HG03521 (cell line): ENCODE measurements around the gene CSGALNACT2.

Experiments
- ATAC-seq: cut with Tn5 transposase; IDR thresholded peaks from one replicate; pipeline ENCODE4 v1.9.1; 2021; ENCODE audit warnings: mild to moderate bottlenecking, moderate library complexity; ENCODE audit not compliant: unreplicated experiment

The CSGALNACT2 gene

DNA sequence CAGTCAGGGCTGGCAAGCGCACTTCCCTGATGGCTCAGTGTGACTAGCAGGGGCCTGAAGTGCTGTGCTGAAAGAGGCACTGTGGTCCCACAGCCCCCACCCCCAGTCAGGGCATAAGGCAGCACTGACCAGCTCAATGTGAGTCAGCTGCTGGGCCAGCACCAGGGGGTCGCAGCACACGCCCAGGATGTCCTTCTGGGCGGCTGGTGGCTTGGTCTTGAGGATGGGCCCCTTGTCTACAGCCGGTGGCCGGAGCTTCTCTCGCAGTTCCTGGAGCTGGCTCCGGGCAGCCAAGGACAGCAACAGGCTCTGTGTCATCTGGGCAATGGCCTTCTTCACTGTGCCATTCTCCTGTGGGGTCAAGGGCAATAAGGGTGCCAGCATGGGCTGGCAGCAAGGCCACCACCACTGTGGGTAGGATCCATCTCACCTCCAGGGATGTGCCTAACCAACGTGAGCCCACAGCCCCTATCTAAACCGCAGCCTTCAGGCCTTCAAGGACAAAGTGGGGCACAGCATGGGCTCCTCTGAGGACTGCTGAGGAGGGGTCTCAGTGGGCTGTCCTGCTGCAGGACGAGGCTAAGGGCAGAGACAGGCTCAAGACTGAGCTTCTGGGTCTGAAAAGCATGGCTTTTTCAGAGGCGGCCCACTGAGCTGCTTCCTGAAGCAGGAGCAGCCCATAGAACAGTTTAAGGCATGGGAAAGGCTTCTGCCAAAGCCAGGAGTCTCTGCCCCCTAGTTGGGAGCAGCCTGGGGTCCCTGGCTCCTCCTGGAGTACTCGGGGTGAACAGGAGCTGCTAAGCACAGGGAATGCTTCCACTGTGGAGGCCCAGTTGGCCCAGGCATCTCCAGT is 62.5 kb downstream of the CSGALNACT2 start:
- ATAC-seq: no peak

DNA sequence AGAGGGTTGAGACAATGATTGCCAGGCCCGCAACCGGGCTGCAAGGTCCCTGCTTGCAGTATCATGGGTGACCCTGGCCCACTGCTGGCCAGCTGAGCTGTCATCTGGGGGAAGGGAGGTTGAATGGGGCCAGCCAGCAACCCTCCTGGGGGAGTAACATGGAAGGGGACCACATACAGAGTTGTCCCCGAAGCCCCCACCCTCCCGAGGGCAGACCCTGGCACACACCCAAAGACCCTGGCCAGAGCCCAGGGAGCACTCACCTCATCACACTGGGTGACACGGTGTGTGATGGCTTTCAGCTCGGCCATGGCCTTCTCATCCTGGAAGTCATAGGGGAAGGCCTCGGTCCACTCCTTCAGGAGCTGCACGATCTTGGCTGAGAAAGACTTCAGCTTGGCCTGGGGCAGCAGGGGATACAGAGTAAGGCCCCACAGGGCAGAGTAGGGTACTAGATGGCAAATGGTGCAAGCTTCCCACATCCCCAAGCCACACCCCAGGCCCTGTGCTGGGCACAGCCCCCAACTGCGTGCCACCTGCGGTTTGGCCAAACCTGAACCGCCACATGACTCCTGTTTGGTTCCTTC is 63.4 kb downstream of the CSGALNACT2 start:
- no peak for ATAC-seq

DNA sequence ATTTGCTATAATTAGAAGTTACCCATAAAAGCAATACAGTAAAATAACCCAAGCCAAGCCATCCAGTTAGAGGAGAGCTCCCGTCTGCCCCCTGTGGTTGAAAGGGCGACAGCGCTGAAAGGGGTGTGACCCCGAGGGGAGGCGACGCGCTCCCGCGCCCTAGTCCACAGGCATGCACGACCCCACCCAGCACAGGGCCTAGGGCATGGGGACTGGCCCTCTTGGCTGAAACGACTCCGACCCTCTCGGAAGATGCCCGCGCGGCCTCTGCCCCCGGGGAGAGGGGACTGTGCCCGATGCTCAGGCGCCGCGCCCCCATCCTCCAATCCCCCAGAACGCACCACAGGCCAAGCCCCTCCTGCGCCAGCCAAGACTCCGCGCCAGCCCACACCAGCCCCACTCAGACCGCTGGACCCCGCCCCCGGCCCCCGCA is 64.0 kb downstream of the CSGALNACT2 start:
- ATAC-seq: peak; percentile 50

DNA sequence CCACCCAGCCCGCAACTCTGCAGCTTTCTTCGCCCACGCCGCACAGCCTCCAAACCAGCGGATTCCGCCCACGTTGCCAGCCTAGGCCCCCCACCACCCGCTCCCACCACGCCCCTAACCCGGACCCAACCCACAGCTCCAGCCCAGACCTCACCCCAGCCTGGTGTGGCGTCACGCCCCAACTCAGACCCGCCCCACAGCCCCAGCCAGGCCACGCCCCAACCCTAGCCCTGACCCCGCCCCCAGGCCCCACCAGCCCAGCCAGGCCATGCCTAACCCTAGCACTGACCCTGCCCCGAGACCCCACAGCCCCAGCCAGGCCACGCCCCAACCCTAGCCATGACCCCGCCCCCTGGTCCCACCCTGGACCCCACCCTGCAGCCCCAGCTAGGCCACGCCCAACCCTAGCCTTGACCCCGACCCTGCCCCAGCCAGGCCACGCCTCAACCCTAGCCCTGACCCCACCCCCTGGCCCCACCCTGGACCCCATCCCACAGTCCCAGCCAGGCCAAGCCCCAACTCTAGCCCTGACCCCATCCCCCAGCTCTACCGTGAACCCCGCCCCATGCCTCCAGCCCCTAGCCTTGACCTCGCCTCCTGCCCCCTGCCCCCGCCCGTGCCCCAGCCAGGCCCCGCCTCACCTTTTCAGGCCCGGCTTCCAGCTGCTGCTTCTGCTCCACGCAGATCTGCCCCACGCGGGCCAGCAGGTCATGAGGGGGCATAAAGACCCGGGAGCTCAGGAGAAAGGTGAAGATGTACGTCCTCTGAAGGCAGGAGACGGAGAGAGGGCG is 64.6 kb downstream of the CSGALNACT2 start:
- ATAC-seq: peak; percentile 25

DNA sequence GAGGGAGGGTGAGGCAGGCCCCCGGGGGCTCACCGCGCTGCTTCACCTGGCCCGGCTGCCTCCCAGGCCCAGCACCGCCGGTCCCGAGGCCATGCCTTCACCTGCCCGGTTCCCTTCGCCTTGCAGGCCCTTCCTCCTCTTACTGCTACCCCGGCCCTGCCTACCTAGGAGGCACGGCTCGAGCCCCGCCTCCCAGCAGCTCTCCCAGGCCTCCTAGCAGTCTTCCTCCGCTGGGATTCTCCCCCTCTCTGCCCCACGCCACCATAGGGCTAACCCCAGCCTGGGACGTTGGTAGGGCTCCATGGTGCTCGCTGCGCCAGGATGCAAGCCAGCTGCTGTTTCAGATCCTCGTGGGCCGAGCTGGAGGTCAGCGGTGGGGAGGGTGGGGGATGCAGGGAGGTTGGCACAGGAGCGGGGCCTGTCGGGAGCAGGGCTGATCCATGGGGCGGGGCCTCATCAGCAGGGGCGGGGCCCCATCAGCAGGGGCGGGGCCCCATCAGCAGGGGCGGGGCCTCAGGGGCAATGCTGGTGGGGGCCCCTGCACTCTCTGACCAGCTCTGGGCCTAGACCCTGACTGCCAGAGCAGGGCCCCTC is 65.3 kb downstream of the CSGALNACT2 start:
- ATAC-seq: no peak

DNA sequence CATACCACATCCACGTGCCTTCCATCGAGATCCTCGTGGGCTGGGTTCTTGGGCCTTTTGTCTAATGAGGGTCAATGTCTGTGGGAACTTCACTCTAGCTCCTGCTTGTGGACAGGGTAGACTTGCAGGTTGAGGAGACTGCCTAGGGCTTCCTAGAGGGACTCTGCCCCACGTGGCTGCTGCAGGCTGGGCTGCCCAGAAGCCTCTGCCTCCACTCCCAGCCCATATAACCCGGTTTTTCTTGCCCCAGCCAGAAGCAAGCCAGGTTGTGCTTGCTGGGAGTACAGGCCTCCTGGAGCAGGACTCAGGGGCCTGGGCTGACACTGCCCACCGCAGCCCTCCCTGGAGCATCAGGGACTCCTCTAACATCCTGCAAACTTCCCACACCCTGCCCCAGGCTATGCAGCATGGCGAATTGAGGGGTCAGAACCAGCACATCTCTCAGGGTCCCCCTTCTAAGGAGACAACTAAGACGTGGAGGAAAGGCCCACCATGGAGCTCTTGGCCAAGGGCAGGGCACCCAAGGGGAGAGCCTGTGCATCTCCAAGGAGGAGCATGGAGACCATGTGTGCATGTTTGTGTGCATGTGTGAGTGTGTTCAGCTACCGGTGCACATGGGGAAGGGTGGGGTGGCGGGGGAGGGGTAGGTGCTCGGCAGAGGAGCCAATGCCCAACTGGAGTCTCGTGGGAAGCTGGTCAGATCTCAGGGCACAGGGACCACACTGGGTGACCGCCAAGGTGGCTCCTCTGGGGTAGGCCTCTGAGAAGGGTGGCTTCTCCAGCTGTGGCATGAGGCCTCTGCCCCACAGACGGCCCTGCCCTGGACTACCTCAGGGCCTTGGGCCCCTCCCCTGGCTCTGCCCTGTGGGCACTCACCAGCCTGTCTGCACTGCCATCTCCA is 66.0 kb downstream of the CSGALNACT2 start:
- ATAC-seq: no peak

DNA sequence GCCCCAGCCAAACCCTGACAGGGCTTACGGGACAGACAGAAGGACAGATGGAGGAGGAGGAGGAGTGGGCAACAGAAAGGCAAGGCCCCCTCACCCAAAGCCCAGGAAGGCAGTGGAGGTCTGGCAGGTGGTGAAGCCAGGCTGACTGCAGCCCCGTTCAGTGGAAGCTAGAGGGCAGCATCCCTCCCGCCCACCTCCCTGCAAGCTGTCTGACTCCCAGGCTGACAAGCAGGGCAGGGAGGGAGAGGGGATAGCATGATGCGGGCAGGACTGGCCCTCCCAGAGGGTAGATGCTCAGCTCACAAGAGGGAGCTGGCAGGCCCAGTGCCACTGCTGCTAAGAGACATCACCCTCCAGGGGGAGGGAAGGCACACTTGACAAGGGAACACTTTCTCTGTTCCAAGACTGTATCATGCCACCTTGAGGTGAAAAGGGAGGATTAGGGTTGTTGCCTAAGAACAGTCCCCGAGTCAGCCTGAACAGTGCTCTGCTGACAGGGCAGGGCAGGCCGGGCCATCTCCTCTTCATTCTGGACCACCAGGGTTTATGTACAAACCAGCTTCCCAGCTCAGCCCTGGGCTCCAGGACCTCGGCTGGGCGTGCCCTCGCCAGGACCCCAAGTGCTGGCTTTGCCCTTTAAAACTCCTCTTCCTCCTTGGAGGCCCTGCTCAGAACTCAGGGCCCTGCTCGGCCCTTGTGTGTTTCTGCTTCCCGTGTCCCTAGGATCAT is 66.9 kb downstream of the CSGALNACT2 start:
- ATAC-seq: peak; percentile 50

DNA sequence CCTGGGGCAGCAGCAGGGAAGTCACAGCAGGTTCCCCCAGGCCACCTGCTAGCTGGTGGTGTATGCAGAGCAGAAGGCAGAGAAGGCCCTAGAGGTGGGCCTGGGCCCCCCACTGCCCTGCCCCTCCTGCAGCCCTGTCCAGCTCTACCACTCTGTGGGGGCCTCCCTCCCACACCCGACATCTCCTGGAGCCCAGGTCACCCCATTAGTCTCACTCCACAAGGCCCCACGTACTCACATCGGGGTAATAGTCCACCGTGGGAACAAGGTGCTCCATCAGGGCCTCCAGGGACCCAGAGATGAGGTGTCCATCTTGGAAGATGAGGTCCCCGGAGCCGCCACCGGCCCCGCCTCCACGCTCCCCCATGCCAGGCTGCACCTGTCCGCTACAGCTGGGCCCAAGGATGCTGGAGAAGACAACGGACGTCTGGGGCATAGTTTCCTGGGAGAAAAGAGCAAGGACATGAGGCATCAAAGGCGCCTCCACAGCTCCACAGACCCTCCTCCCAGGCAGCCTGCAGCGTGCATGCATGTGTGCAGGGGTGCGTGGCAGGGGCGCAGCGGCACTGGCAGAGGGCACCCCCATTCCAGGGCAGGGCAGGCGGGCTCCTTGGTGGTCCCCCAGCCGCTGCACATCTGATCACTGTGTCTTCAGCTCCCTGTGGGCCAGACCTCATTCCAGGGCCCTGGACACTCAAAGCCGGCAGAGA is 67.6 kb downstream of the CSGALNACT2 start:
- ATAC-seq: no peak

DNA sequence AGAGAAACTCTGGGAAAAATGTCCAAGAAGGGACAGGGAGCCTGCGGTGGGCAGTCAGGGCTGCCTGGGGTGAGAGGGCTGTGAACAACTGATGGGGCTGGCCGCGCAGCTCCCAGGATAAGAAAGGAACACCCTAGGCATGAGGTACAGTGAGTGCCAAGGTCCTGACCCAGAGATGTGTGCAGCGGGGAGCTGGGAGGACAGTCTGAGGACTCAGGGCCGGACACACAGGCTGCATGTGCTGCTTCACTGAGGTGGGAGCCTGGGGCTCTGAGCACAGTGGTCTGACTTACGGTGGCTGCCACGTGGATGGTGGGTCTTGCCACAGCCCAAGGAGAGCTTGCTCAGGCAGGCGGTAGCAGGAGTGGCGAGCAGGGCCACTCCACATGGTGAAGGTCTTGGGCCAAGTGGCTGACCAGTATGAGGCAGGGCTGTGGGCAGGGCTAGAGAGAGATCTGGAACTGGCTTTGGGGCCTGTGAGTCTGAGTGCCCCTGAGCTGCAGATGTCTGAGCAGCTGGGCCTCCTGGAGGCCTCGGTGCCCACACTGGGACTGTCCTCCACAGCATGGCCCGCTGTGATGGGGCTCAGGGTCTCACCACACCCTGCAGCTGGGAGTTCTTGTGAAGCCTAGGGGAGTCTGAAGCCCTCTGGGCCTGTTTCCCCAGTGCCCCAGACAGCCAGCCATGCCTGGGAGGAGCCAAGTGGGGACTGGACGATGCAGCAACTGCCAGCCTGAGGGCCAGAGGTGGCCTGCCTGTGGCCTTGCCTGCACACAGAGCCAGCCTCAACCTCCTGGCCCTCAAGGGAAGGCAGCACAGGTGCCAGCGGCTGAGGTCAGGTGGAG is 68.4 kb downstream of the CSGALNACT2 start:
- ATAC-seq: no peak

DNA sequence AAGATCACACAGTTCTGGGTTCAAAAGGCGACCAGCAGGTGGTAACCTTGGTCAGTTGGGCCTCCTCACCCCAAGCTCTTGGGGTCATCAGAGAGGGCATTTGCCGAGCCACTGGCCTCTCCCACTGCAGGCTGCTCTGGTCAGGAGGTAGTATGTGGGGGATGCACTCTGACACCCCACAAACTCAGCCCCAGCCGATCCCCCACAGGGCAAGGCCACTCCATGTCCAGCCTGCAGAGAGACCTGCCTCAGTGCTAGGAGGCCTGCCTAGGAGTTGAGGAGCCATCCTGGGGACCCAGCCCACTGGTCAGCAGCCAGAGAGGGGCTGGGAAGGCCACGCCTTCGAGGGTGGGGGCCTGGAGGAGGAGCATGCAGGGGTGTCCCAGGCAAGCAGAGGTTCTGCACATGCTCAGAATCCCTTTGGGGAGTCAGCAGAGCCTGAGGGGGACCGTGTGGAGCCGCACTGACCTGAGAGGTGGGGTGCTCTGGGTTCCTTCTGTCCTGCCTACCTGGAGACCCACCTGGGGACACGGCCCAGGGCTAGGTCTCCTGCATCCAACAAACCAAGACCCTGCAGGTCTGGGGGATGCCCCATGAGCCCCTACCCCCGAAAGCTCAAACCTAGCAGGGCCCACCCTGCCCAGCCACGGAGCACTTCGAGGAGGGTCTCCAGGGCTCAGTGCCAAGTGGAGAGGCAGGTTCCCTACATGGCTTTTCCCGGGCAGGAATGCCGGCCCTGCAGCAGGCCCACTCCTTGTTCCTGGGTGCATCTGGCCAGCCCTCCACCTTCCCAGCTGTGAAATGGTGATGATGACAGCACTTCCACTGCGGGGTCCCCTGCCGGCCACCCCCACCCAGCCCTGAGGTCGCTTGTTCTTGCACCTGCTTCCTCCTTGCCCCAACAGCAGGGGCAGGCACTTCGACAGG is 70.2 kb downstream of the CSGALNACT2 start:
- no peak for ATAC-seq

DNA sequence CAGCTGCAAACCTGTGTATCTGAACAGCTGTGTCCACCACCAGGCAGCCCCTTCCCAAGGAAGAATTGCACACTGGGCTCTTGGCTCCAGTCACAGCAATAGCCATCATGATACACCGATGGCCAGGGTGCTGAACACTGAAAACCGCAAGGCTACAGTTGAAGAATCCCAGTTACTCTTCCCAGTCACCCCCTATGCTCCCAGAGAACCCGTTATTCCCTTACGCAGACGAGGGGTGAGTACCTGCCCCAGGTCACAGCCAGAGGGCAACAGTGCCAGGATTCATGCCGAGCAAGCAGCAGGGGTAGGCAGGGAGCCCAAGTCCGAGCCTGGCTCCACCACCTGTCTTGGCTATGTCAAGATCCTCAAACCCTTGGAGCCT is 70.8 kb downstream of the CSGALNACT2 start:
- no peak for ATAC-seq

DNA sequence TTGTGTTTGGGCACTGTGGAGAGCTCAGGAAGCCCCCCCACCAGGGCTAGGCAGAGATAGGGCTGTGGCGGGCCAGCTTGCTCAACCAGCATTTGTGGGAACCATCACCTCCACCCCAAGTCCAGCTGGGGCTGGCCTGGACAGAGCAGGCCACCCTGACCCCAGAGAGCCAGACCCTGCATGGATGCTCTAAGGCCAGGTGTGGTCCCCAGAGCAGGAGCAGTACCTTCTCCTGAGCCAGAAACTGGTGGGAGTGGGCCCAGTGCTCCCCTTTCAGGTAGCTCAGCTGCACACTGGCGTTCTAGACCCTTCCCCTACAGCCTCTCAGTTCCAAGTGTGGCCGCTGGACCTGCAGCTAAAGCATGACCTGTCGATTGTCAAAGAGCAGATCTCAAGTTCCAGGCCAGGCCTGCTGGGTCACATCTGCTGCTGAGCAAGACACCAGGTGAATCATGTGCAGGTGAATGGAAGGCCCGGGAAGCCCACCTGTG is 71.5 kb downstream of the CSGALNACT2 start:
- ATAC-seq: no peak

DNA sequence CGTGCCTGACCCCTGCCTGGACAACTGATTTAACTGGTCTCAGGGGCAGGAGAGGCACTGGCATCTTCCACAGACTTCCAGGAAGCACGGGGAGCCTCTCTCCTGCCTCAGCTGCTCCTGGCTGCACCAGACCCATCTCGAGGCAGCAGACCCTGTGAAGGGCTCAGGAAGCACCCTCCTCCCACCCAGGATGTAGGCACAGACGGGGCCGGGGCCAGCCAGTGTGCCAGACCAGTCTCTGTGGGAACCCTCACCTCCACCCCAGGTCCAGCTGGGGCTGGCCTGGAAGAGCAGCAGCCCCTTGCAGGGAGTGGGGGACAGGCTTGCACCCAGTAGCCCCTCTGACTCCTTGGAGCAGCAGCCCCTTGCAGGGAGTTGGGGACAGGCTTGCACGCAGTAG is 72.3 kb downstream of the CSGALNACT2 start:
- ATAC-seq: no peak

DNA sequence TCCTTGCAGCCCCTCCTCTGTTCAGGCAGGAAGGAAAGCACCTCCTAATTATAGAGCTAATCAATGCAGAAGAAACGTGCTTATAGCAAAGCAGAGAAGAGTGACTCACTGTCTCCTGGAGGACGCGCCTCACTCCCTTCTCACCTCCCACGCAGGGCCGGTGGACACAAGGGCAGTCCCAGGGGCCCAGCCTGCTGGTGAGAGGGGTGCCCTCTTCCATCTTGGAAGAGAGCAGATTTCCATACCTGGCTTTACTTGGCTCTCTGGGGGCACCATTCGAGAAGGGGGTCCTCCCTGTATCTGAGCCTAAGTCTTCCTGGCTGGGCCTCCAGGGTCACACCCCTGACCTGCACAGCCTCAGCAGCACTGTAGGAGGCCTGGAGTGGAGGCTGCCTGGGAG is 72.8 kb downstream of the CSGALNACT2 start:
- no peak for ATAC-seq

DNA sequence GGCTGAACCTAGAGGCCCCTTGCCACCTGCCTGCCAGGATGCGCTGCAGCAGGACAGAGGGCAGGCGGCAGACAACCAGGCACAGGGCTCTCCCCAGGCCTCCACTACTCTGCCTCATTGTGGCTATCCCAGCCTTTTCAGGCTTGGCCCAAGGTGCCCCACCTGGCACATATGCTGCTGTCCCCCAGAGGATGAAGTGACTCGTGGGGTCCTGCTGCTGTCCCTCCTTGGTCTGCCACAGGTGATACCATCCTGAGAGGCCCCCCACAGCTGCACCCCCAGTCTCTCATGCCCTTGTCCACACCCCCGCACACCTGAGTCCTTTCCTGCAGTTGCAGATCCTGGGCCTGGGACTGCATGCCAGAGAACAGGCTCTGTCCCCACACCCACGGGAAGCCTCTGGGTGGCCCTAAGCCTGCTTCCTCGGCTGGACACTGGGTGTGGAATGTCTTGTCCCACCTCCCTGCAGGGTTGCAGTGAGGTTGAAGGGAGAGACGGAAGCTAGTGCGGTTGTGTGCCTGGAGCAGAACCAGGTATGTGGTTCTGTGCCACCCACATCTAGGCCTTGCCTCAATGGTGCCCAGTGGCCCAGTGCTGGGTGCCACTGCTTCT is 73.3 kb downstream of the CSGALNACT2 start:
- no peak for ATAC-seq

DNA sequence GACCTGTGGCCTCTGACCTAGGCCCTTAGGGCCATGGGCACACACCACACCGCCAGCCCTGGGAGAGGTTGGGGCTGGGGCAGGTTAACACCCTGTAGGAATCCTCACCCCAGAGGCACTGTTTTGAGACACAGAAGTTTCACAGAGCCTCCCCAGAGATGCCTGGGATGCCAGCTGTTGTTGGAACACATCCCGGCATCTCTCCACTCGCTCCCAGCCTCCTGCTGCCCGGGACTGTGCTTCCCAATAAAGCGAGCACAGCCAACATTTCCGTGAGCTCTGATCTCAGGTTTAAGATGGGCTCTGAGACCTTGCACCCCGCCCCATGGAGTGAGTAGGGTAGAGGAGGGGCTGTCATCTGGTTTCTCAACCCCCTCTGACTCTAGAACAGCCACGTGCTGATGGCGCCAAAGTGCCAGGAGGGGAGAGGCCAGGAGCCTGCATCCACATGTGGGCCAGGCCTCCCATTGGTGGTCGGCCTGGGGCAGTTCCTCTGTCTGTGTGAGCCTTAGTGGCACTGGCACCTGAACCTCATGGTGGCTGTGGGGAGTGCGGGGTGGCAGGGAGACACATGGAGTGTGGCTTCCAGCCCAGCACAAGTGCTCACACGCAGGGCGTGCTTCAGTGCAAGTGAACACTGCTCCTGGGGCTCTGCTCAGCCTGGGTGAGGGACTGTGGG is 73.9 kb downstream of the CSGALNACT2 start:
- no peak for ATAC-seq
